Pancreas (tissue), 10 donors: Measurements from ENCODE around the gene HBEGF. TPM values are rescaled to one million over a fixed set of nuclear protein-coding genes. Genes with fewer than 3 reads are reported as not detected.
A peak's percentile ranks its signal among the peaks of the same experiment; 100 is the strongest.

Source experiments
- ATAC-seq, 4 donors: fragments of 200-7000 bp; cut with Tn5 transposase; one replicate each; pipeline versions ENCODE4 v1.8.0 to v1.9.1; 2020; ENCODE audit warnings: mild to moderate bottlenecking in 4 of 4, moderate library complexity in 4 of 4
- DNase-seq, 6 donors: peaks; one replicate each; pipeline ENCODE4 v3.0.0-alpha.2; 2020
- FAIRE-seq: peaks from 2 replicates; lab custom pipeline; 2012; peaks lifted over from hg19 to GRCh38; lab: Jason Lieb, UNC
- H3K27ac ChIP-seq, 4 donors: fragments of 200-600 bp; sonication (generic); 1 replicate in 3 of 4; 2 replicates in 1 of 4; pipeline versions ENCODE4 v1.5.0 to v1.8.0; 2020
- H3K27me3 ChIP-seq, 4 donors: fragments of 200-600 bp; one replicate each; pipeline ENCODE4 v1.8.0; 2021
- H3K36me3 ChIP-seq, 3 donors: fragments of 200-600 bp; sonication (generic) in 1 of 3; one replicate each; pipeline versions ENCODE4 v1.5.0 to v1.8.0; 2020 to 2021
- H3K4me1 ChIP-seq, 3 donors: fragments of 200-600 bp; one replicate each; pipeline ENCODE4 v1.8.0; 2021
- H3K4me3 ChIP-seq, 4 donors: fragments of 200-600 bp; sonication (generic) in 2 of 4; one replicate each; pipeline versions ENCODE4 v1.5.0 to v1.8.0; 2020 to 2021
- H3K9me3 ChIP-seq, 4 donors: fragments of 200-600 bp; one replicate each; pipeline ENCODE4 v1.8.0; 2021
- WGBS, 2 donors: extraction: QIAGEN DNeasy Blood & Tissue Kit; methylation state at CpG; one replicate each; pipeline ENCODE4 v1.1.7; 2013; 5-methylcytosine and 5-hydroxymethylcytosine counted together
- intact Hi-C, 3 donors: fragments of 100-400 bp; cut with DNase I; formaldehyde crosslinking; loops; one replicate each; pipeline versions ENCODE4 v1.11.1 to v1.14.2; 2022
- polyA plus RNA-seq, 2 donors: library from polyadenylated mRNA; stranded (reverse); fragments of 200-250 nt; gene quantifications; one replicate each; pipeline ENCODE4 v1.2.3, GENCODE V29; 2013
- total RNA-seq, 6 donors: library from RNA; stranded (reverse); fragmentation: NEBNext Ultra II Directional in 4 of 6; extraction: Animal tissue kit (Norgen Biotek cat#: 25700) in 4 of 6; gene quantifications; one replicate each; pipeline versions ENCODE4 v1.2.1 to v1.2.4, GENCODE V29; 2021 to 2023
- TF ChIP-seq, protein P1 (sequence below), 4 donors: fragments of 200-600 bp; sonication (generic) in 3 of 4; IDR thresholded peaks; one replicate each; pipeline versions ENCODE4 v1.5.0 to v1.8.0; 2021; ENCODE audit warnings: antibody characterized with exemption in 4 of 4
- donor health status: healthy with polysubstance abuse.
- donor health status: DM: no; HTN: no; CAD: no; lungs with moderate emphysema.
- donor health status: DM: no; HTN: no; CAD: no.
- donor health status: control.
- donor health status: control.
- donor health status: Bipolar disorder and iron deficiency.
- donor health status: DM: yes; HTN: yes; CAD: no.
- donor health status: DM: no; HTN: no; CAD: no.
- donor health status: DM: no; HTN: no; CAD: no.
- donor health status: DM: yes; HTN: yes; CAD: no.

The HBEGF gene
- total and polyA plus RNA-seq, 8 donors: 0.97 to 5.0 (median 2.0) TPM

DNA sequence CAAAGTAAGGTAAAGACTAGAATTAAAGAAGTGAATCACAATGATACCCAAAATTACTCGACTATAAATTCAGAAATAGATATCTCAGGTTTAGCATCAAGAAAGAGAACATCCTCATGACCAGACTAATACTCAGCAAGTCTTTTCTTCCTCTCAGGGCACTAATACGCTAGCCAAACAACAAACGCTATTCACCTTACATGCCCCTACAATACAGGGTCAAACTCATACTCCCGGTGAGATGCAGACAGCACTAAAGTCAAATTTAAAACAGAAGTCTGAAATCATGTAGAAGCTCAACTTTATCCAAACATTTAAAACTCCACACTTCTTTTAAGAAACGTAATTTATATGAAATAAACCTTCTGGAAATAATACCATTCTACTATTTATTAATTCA is 49.1 kb downstream of the HBEGF start:
- ATAC-seq: no peak
- Histone ChIP-seq H3K27ac (no peak overlapping the region), H3K4me3 (no peak overlapping the region), H3K9me3 (no peaks in the 10 kb centered on the region), H3K36me3 (no peaks in the 10 kb centered on the region), H3K4me1 (peaks cover 11 to 30% (median 29%) of the 10 kb centered on the region in 3 donors), H3K27me3 (no peaks in the 10 kb centered on the region)
- TF ChIP-seq, protein P1, sequence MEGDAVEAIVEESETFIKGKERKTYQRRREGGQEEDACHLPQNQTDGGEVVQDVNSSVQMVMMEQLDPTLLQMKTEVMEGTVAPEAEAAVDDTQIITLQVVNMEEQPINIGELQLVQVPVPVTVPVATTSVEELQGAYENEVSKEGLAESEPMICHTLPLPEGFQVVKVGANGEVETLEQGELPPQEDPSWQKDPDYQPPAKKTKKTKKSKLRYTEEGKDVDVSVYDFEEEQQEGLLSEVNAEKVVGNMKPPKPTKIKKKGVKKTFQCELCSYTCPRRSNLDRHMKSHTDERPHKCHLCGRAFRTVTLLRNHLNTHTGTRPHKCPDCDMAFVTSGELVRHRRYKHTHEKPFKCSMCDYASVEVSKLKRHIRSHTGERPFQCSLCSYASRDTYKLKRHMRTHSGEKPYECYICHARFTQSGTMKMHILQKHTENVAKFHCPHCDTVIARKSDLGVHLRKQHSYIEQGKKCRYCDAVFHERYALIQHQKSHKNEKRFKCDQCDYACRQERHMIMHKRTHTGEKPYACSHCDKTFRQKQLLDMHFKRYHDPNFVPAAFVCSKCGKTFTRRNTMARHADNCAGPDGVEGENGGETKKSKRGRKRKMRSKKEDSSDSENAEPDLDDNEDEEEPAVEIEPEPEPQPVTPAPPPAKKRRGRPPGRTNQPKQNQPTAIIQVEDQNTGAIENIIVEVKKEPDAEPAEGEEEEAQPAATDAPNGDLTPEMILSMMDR (IDR thresholded peaks at IDR 0.05): no peak
- 72 to 82% methylated on average over 5 of the region's 5 CpGs for WGBS, 2 donors
- no peak for FAIRE-seq
- intact Hi-C loops: no loop called here
- no peak for DNase-seq

DNA sequence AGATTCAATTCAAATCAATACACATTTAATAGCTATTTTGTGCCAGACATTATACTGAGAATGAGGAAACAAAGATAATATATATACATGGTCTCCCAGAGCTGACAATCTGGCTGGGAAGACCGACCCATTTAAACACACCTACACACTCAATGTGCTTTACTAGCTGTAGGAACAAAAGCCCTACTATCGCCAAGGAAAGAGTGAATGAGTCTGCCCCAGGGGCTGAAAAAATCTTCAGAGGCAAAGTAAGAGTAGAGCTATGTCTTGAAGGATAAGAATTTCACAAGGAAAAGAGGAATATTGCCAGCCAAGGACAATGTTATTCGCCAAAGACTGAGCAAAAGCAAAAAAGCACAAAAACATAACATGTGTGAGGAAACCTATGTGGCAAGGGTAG is 50.1 kb downstream of the HBEGF start:
- DNase-seq: no peak
- Histone ChIP-seq H3K4me1 (peaks cover 13 to 32% (median 27%) of the 10 kb centered on the region in 3 donors), H3K4me3 (no peak overlapping the region), H3K36me3 (no peaks in the 10 kb centered on the region), H3K27me3 (no peaks in the 10 kb centered on the region), H3K9me3 (no peaks in the 10 kb centered on the region), H3K27ac (no peak overlapping the region)
- TF ChIP-seq, protein P1 (IDR thresholded peaks at IDR 0.05): no peak
- intact Hi-C loops: no loop called here
- FAIRE-seq: no peak
- 85 to 86% methylated on average over 3 of the region's 3 CpGs for WGBS, 2 donors
- ATAC-seq: no peak

DNA sequence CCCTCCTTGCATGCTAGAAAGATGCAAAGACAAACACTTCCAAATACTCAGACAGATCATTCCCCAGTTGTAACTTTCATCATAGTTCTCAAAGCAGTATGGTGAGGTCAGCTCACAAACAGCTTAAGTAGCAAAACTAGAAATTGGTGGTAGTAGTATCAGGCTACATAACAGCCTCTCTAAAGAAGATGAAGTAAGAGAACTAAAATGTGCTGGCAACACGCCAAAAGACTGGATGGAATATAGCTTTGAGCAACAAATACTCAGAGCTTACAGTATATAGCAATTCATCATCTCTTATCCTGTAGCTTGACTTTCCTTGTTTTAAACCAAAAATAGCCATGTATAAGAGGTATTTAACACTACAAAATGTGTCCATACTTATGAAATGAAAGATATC is 51.0 kb downstream of the HBEGF start:
- Histone ChIP-seq H3K36me3 (no peaks in the 10 kb centered on the region), H3K4me1 (peaks cover 13 to 32% (median 22%) of the 10 kb centered on the region in 3 donors), H3K4me3 (no peak overlapping the region), H3K27ac (no peak overlapping the region), H3K9me3 (no peaks in the 10 kb centered on the region), H3K27me3 (no peaks in the 10 kb centered on the region)
- ATAC-seq: peak in 3 of 4 donors; percentile 49 to 72 (median 66)
- WGBS, 2 donors: 4 to 12% methylated on average over 1 of the region's 1 CpG
- TF ChIP-seq, protein P1 (IDR thresholded peaks at IDR 0.05): no peak
- DNase-seq: peak in 2 of 6 donors; percentile 21 to 30
- no peak for FAIRE-seq
- intact Hi-C loops: no loop called here

DNA sequence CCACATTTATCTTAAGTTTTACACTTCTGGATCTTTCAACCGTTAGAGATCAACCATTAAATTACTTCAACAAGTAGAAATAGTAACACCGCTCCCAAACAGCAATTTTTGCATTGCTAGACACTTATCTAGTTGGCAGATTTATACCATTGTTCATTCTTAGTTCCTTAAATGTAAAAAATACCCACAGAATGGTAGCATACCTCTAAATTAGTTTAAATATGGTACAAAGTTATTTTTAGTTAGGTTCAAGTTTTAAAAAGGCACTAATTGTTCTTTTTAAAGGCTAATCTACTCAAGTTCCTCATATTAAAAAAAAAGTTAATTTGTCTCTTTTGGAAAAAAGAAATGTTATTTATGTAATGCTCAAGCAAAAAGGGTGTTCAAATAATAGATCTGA is 51.6 kb downstream of the HBEGF start:
- no peak for ATAC-seq
- Histone ChIP-seq H3K27me3 (no peaks in the 10 kb centered on the region), H3K9me3 (no peaks in the 10 kb centered on the region), H3K4me3 (no peak overlapping the region), H3K4me1 (peaks cover 13 to 32% (median 22%) of the 10 kb centered on the region in 3 donors), H3K27ac (no peak overlapping the region), H3K36me3 (no peaks in the 10 kb centered on the region)
- DNase-seq: no peak
- intact Hi-C loops: no loop called here
- TF ChIP-seq, protein P1 (IDR thresholded peaks at IDR 0.05): no peak
- FAIRE-seq: no peak
- 68 to 71% methylated on average over 2 of the region's 2 CpGs for WGBS, 2 donors

DNA sequence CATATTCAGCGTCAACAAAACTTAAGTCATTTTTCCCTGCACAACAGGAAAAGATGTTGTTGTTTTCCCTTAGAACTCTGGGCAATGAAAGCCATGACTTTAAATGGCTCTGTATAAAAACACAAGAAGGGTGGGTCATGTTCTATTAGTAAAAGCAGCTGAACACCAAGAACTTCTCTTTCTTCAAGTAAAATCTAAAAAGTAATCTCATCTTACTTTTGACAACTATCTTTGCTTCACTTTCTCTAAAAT is 52.6 kb downstream of the HBEGF start:
- TF ChIP-seq, protein P1 (IDR thresholded peaks at IDR 0.05): no peak
- intact Hi-C loops: no loop called here
- FAIRE-seq: no peak
- ATAC-seq: no peak
- H3K27ac ChIP-seq: peak overlapping the region in 1 of 4 donors; percentile 18
- no peak overlapping the region for H3K4me3 ChIP-seq
- peaks cover 13 to 32% (median 22%) of the 10 kb centered on the region in 3 donors for H3K4me1 ChIP-seq
- no peak for DNase-seq
- H3K36me3 ChIP-seq: no peaks in the 10 kb centered on the region
- H3K9me3 ChIP-seq: no peaks in the 10 kb centered on the region
- 56 to 59% methylated on average over 1 of the region's 1 CpG for WGBS, 2 donors
- no peaks in the 10 kb centered on the region for H3K27me3 ChIP-seq
